Measurements from ENCODE around the gene SDK2. TPM values are rescaled to one million over a fixed set of nuclear protein-coding genes. Genes with fewer than 3 reads are reported as not detected.
A peak's percentile ranks its signal among the peaks of the same experiment; 100 is the strongest.

SDK2 gene
- polyA plus RNA-seq, 1 experiment = 0.04 TPM

DNA sequence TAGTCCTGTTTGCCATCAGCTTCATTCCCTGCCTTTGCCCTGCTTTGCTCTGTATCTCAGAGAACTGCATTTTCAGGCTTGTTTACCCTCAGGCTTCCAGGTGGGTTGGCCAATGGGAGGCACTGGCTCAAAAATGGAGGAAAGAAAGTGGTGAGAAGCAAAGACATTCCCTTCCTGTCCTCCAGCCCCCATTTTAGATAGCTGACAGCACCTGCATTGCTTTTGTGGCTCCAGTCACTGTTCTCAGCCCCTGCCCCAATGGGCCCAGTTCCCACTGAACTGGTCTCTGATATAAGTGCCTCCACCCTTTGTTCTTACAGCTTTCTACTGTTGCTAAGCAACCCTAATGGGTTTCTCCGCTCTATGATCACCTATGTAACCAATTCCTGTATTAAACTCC lies 19.4 kb upstream of the SDK2 start:
- ChIA-PET CTCF (no interaction called here), POLR2A (no interaction called here)
- no peak for DNase-seq (ENCODE audit: low read depth)
- Histone ChIP-seq H3K36me3 (ENCODE audit: control insufficient read depth, insufficient read depth, low read length) (no peaks in the 10 kb centered on the region), H3K4me3 (ENCODE audit: low read depth, low read length) (no peak overlapping the region), H3K27me3 (ENCODE audit: control insufficient read depth, insufficient read depth, low read length) (no peaks in the 10 kb centered on the region)
- TF ChIP-seq CTCF (IDR thresholded peaks at IDR 0.05; ENCODE audit: insufficient read depth, low read depth, low read length) = no peak

DNA sequence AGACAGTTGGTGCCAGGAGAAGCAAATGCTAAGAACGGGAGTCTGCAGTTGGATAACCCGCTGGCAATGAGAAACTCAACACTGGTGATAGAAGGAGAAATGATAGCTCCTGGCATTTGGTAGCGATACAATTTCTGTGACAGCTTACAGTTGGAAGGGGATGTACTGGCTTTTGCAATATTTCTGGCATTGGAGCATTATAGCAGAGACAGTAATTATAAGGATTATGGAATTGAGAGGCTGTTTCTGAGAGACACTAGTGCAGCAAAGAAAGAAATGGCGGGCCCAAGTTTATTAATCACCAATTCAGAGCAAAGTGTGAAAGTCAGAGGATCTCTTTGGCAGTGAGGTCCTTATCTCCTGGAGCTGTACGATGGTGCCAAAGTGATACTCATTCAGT lies 16.1 kb upstream of the SDK2 start:
- CTCF ChIA-PET = no interaction called here
- POLR2A ChIA-PET = no interaction called here
- no peak overlapping the region for H3K4me3 ChIP-seq (ENCODE audit: low read depth, low read length)
- H3K36me3 ChIP-seq (ENCODE audit: control insufficient read depth, insufficient read depth, low read length) = no peaks in the 10 kb centered on the region
- DNase-seq (ENCODE audit: low read depth) = no peak
- H3K27me3 ChIP-seq (ENCODE audit: control insufficient read depth, insufficient read depth, low read length) = no peaks in the 10 kb centered on the region
- TF ChIP-seq CTCF (IDR thresholded peaks at IDR 0.05; ENCODE audit: insufficient read depth, low read depth, low read length) = no peak

DNA sequence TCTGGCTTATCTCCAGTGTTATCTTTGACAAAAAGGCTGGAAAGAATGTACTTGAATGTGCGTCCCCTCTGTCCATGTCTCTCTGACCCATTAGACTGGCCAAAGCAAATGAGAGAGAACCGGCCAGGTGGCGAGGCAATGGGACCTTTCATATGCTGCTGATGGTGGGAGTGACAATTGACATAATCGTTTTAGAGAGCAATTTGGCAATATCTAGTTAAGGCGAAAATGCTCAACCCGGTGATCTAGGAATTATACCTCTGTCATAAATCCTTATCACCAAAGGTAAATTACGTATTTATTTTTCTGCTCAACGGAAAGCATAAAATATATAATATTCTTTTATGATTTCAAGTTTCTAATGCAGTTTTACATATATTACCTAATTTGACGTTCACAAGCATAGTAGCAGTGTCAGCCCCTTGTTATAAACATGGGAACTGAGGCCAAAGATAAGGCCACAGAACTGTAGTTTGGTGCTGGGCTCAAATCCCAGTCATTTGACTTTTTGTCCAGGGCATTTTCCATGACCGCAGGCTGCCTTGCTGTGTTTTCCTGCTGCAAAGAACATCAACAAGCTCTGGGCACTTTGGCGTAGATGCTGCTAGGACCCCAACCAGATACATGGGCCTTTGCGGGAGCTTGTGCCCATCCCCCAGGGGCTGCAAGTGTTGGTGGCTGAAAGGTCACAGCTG lies 14.7 kb upstream of the SDK2 start:
- no peaks in the 10 kb centered on the region for H3K36me3 ChIP-seq (ENCODE audit: control insufficient read depth, insufficient read depth, low read length)
- TF ChIP-seq CTCF (IDR thresholded peaks at IDR 0.05; ENCODE audit: insufficient read depth, low read depth, low read length) = no peak
- DNase-seq (ENCODE audit: low read depth) = no peak
- H3K4me3 ChIP-seq (ENCODE audit: low read depth, low read length) = no peak overlapping the region
- POLR2A ChIA-PET = no interaction called here
- H3K27me3 ChIP-seq (ENCODE audit: control insufficient read depth, insufficient read depth, low read length) = no peaks in the 10 kb centered on the region
- CTCF ChIA-PET = interaction anchor here (0.5 kb wide), 1 partner anchor 1661 kb away, joined by 3 read pairs; no protein-coding TSS in a partner anchor

DNA sequence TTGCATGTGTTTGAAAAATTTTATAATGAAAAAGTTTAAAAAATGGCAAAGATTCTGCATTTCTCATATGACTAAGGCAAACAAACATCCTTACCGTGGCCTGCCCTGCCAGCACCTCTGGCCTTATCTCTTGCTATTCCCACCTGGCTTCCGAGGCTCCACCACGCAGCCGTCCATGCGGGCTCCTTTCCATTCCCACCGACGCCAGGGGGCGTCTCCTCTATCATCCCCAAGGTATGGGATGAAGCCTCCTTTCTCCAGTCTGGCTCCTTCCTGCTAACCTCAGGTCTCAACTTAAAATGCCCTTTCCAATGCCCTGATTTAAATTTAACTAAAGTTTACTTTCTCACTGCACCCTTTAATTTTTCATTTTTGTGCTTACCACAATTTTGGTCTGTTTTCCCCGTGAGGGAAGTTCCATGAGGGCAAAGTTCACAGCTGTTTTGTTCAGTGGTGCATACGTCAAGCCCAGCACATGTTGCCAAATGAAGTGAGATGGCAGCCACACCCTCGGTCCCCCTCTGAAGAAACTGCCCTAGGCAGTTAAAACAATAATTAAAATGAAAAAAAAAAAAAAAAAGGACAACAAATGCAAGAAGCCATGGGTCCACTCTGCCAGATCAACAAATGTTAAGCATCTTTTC lies 13.3 kb upstream of the SDK2 start:
- Histone ChIP-seq H3K27me3 (ENCODE audit: control insufficient read depth, insufficient read depth, low read length) (no peaks in the 10 kb centered on the region), H3K4me3 (ENCODE audit: low read depth, low read length) (no peak overlapping the region), H3K36me3 (ENCODE audit: control insufficient read depth, insufficient read depth, low read length) (no peaks in the 10 kb centered on the region)
- no peak for DNase-seq (ENCODE audit: low read depth)
- ChIA-PET POLR2A (no interaction called here), CTCF (interaction anchor here (1.0 kb wide), 1 partner anchor 8 kb away, joined by 3 read pairs; no protein-coding TSS in a partner anchor)
- TF ChIP-seq CTCF (IDR thresholded peaks at IDR 0.05; ENCODE audit: insufficient read depth, low read depth, low read length) = peak; percentile 36

- no peaks in the 10 kb centered on the region for H3K36me3 ChIP-seq (ENCODE audit: control insufficient read depth, insufficient read depth, low read length)
- ChIA-PET CTCF (no interaction called here), POLR2A (no interaction called here)
- TF ChIP-seq CTCF (IDR thresholded peaks at IDR 0.05; ENCODE audit: insufficient read depth, low read depth, low read length) = no peak
- no peak overlapping the region for H3K4me3 ChIP-seq (ENCODE audit: low read depth, low read length)
- no peaks in the 10 kb centered on the region for H3K27me3 ChIP-seq (ENCODE audit: control insufficient read depth, insufficient read depth, low read length)
- DNase-seq (ENCODE audit: low read depth) = no peak
Measured at GRCh38 chr17:73654241-73654640, 10.0 kb upstream of the SDK2 start.
